HUES64 (cell line): ENCODE measurements around the gene SLC38A10.

Experiments used
- H3K27ac ChIP-seq: 2 replicates; pipeline ENCODE4 v1.7.0; 2013; ENCODE audit warnings: low read depth, low read length, inconsistent platforms
- H3K27me3 ChIP-seq: 2 replicates; pipeline ENCODE4 v1.6.1; 2013; ENCODE audit warnings: mild to moderate bottlenecking, low read length; ENCODE audit not compliant: insufficient read depth
- H3K36me3 ChIP-seq: 2 replicates; pipeline ENCODE4 v1.6.1; 2013; ENCODE audit warnings: mild to moderate bottlenecking, low read length; ENCODE audit not compliant: insufficient read depth
- H3K4me1 ChIP-seq: 2 replicates; pipeline ENCODE4 v1.6.1; 2013; ENCODE audit warnings: mild to moderate bottlenecking, low read length, moderate library complexity; ENCODE audit not compliant: insufficient read depth
- H3K4me3 ChIP-seq: 2 replicates; pipeline ENCODE4 v1.5.1; 2013; ENCODE audit warnings: mild to moderate bottlenecking, low read length, moderate library complexity
- H3K9ac ChIP-seq: 2 replicates; pipeline ENCODE4 v1.6.1; 2013; ENCODE audit warnings: mild to moderate bottlenecking, low read depth, low read length
- H3K9me3 ChIP-seq: 2 replicates; pipeline ENCODE4 v1.6.1; 2013; ENCODE audit warnings: low read depth, low read length; ENCODE audit not compliant: insufficient read depth
- WGBS: fragments of 150-250, 120-280 bp; methylation state at CpG from one replicate; pipeline ENCODE4 v1.1.7; 2013; ENCODE audit warnings: missing lambda C conversion rate; 5-methylcytosine and 5-hydroxymethylcytosine counted together

Gene SLC38A10

DNA sequence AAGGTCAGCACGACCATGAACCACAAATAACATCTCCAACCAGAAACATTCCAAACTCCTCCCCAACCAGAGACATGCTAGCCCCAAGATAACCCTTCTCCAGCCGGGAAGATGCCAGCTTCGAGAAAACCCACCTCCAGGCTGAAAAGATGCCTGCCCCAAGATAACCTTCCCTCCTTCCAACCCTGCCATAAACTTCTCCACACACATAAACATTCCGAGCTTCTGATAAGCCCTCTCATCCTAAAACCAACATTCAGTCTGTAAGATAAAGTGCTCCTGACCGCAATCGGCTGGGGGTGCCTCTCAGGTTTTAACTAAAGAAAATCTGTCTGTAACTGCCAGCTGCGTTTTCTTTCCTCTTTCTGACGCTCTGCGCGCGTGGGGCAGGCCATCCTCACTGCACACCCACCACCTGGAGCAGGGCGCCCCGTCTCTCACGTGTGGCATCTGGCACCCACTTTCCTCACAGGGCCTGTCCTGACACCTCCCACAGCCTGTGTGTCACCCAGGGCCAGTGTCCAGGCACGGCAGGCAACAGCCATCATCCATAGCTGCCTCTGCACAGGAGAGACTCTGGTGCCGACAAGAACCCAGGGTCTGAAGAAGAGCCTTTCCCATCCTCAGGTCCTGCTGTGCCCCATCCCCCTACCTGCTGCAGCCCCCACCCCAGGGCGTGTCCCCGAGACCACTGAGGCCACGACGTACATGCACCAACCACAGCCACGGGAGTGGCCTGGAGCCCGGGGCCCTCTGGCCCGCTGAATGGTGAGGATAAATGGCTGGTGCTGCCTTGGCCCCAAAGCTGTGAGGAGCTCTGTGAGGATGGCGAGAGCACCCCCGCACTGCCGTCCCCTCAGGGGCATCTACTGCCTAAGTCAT is 59.9 kb downstream of the SLC38A10 start:
- H3K9ac ChIP-seq, result no peak overlapping the region
- no peaks in the 10 kb centered on the region; the same call in 1 of the 2 replicates for H3K4me1 ChIP-seq
- no peak overlapping the region for H3K27ac ChIP-seq
- peaks cover 8% of the 10 kb centered on the region for H3K36me3 ChIP-seq
- no peak overlapping the region for H3K4me3 ChIP-seq
- no peaks in the 10 kb centered on the region for H3K27me3 ChIP-seq
- H3K9me3 ChIP-seq, result no peaks in the 10 kb centered on the region
- 93% methylated on average over 26 of the region's 26 CpGs for WGBS

- Histone ChIP-seq H3K27ac (no peak overlapping the region), H3K27me3 (no peaks in the 10 kb centered on the region), H3K4me1 (no peaks in the 10 kb centered on the region; the same call in 1 of the 2 replicates), H3K4me3 (no peak overlapping the region), H3K36me3 (peaks cover 13% of the 10 kb centered on the region), H3K9me3 (no peaks in the 10 kb centered on the region), H3K9ac (no peak overlapping the region)
- 94% methylated on average over 13 of the region's 13 CpGs for WGBS
These were observed 60.6 kb downstream of the SLC38A10 start for GRCh38 chr17:81234506-81234855.

DNA sequence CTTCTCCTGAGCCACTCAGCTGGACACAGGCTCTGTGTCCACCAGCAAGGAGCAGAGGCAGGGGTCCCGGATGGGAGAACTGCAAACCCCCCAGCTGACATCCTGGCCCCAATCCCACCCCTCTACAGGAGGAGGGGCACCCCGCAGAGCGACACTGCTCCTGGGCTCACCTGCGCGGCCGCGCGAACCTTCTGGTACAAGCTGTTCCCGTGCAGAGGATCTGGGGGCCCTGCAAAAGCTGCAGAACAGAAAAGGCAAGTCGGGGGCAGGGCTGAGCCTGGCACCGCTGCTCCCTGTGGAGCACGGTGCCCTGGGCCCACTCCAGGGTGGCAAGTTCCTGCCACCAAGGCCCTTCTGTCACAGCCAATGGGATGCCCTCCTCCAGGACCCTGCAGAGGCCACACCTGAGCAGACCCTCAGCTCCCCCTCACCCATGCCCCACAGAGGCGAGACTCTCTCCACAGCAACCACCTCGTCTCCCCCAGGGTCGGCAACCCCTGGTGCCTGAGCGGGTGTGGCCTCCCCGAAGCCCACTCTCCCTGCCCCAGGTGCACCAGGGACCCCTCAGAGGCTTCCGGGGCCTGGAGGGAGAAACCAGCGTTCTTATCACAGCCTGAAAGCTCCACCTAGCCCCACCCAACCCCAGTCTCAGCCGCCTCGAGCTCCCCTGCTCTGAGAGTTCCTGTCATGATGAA is 61.1 kb downstream of the SLC38A10 start:
- Histone ChIP-seq H3K9me3 (no peaks in the 10 kb centered on the region), H3K36me3 (peaks cover 13% of the 10 kb centered on the region), H3K27me3 (no peaks in the 10 kb centered on the region), H3K27ac (no peak overlapping the region), H3K4me1 (no peaks in the 10 kb centered on the region; the same call in 1 of the 2 replicates), H3K9ac (no peak overlapping the region), H3K4me3 (no peak overlapping the region)
- WGBS, result 93% methylated on average over 21 of the region's 21 CpGs

DNA sequence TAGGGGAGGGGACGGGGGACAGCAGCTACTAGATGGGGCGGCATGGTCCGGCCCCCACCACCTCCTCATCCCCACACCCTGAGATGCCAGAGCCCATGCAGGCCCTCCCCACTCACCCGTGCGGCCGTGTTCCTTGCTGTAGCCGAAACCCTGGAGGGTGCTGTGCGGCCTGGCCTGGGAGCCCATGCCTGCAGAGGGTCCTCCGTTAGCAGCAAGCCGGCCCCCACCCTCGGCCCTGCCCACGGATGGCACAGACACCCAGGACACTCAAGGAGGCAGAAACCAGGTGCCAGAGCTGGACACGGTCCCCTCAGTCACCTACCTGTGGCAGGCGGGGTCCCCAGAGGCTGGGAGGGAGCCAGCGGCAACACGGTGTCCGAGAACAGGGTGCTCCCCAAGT is 61.8 kb downstream of the SLC38A10 start:
- H3K36me3 ChIP-seq, result peaks cover 13% of the 10 kb centered on the region
- no peaks in the 10 kb centered on the region for H3K27me3 ChIP-seq
- WGBS, result 94% methylated on average over 17 of the region's 17 CpGs
- H3K9me3 ChIP-seq, result no peaks in the 10 kb centered on the region
- H3K4me1 ChIP-seq, result no peaks in the 10 kb centered on the region; the same call in 1 of the 2 replicates
- H3K27ac ChIP-seq, result no peak overlapping the region
- H3K4me3 ChIP-seq, result no peak overlapping the region
- H3K9ac ChIP-seq, result no peak overlapping the region

GRCh38 chr17:81232616-81233241 is 62.4 kb downstream of the SLC38A10 start:
- no peak overlapping the region for H3K4me3 ChIP-seq
- 93% methylated on average over 19 of the region's 19 CpGs for WGBS
- no peak overlapping the region for H3K27ac ChIP-seq
- H3K36me3 ChIP-seq, result peaks cover 13% of the 10 kb centered on the region
- no peaks in the 10 kb centered on the region for H3K9me3 ChIP-seq
- H3K9ac ChIP-seq, result no peak overlapping the region
- no peaks in the 10 kb centered on the region for H3K4me1 ChIP-seq
- no peaks in the 10 kb centered on the region for H3K27me3 ChIP-seq

- H3K27me3 ChIP-seq, result no peaks in the 10 kb centered on the region
- no peak overlapping the region for H3K27ac ChIP-seq
- no peaks in the 10 kb centered on the region for H3K9me3 ChIP-seq
- H3K4me1 ChIP-seq, result no peaks in the 10 kb centered on the region
- no peak overlapping the region for H3K9ac ChIP-seq
- WGBS, result 95% methylated on average over 43 of the region's 43 CpGs
- H3K4me3 ChIP-seq, result no peak overlapping the region
- peaks cover 13% of the 10 kb centered on the region for H3K36me3 ChIP-seq
These were observed 63.1 kb downstream of the SLC38A10 start for GRCh38 chr17:81231766-81232581.

DNA sequence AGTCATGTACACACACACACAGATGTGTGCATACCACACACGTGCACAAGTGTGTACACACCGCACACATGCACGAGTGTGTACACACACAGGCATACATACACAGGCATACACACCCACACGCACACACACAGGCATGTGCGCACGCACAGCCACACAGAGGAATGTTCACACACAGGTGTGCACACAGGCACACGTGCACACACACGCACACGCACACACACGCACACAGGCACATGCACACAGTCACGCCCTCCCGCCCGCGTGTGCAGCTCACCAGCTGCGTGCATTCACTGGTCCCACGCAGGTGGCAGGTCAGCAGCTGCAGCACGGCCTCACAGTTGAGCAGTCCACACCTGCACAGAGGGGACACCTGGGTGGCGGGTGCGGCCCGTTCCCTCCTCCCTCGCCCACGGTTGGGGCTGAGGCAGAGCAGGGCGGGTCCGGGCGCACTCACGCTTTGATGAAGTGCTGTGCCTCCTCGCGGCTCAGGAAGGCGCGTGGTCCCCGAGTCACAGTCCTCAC is 63.9 kb downstream of the SLC38A10 start:
- Histone ChIP-seq H3K27me3 (no peaks in the 10 kb centered on the region), H3K27ac (no peak overlapping the region), H3K4me3 (no peak overlapping the region), H3K9ac (no peak overlapping the region), H3K36me3 (peaks cover 13% of the 10 kb centered on the region), H3K9me3 (no peaks in the 10 kb centered on the region), H3K4me1 (no peaks in the 10 kb centered on the region)
- WGBS, result 92% methylated on average over 31 of the region's 31 CpGs

DNA sequence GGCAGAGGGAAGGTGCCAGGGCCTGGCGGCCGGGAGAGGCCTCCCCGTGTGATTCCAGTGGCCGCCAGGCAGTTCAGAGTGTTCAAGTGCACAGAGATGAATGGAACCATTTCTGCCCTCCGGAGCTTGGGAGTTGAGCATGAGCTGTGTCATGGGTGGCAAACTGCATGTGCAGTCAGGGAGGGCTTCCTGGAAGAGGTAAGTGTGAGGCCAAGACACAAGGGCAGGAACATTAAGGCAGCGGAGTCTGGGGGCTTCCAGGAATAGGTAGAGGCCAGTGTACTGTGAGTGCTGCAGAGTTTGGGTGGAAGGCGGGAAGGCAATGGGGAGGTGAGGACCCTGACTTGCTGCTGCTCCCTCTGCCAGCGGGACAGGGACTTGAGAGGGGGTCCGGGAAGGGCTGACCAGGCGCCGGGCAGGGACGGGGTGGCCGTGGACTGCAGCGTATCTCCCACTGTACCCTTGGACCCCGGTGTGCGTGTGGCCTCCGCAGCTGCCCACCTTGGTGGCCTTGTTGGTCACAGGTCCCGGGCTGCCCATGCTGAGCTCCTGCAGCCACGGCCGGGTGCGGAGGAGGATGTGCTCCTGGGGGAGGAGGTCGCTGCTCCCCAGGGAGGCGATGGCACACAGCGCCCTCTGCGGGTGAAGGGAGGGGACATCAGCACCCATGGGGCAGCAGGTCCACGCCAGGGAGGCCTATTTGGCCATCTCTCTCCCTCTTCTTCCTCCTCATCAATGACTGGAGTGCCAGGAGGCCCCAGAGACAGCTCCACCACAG is 64.9 kb downstream of the SLC38A10 start:
- 89% methylated on average over 26 of the region's 26 CpGs for WGBS
- no peak overlapping the region for H3K9ac ChIP-seq
- peaks cover 13% of the 10 kb centered on the region for H3K36me3 ChIP-seq
- H3K27ac ChIP-seq, result no peak overlapping the region
- H3K9me3 ChIP-seq, result no peaks in the 10 kb centered on the region
- no peaks in the 10 kb centered on the region for H3K4me1 ChIP-seq
- H3K27me3 ChIP-seq, result no peaks in the 10 kb centered on the region
- H3K4me3 ChIP-seq, result no peak overlapping the region

GRCh38 chr17:81229666-81229920 is 65.5 kb downstream of the SLC38A10 start:
- H3K27me3 ChIP-seq, result no peaks in the 10 kb centered on the region
- H3K4me1 ChIP-seq, result no peaks in the 10 kb centered on the region
- WGBS, result 94% methylated on average over 14 of the region's 14 CpGs
- H3K9ac ChIP-seq, result no peak overlapping the region
- peaks cover 13% of the 10 kb centered on the region for H3K36me3 ChIP-seq
- no peak overlapping the region for H3K27ac ChIP-seq
- H3K9me3 ChIP-seq, result no peaks in the 10 kb centered on the region
- no peak overlapping the region for H3K4me3 ChIP-seq
